ENCODE data around the gene NOS2.
"Not testable (repeated sequence)": the region's sequence is repeated elsewhere in the genome, so short reads cannot be mapped to it uniquely, and the experiment has no call there.

- not testable (repeated sequence) for TF ChIP-seq CTCF, POLR2AphosphoS5 (IDR thresholded peaks at IDR 0.05)
These were observed 39.5 kb upstream of the NOS2 start for GRCh38 chr17:27839571-27840405.

All from gastroesophageal sphincter (tissue), 3 donors.